Activated CD4-positive, alpha-beta T cell treated with anti-CD3 and anti-CD28 coated beads, Interleukin-2, amount 50 U/mL, for 24 hours (primary cell): ENCODE measurements around the gene NVL.
A peak's percentile ranks its signal among the peaks of the same experiment; 100 is the strongest.
"Not testable (repeated sequence)": the region's sequence is repeated elsewhere in the genome, so short reads cannot be mapped to it uniquely, and the experiment has no call there.

Experiments
- DNase-seq, 2 donors: peaks; one replicate each; pipeline ENCODE4 v3.0.0-alpha.2; 2020; ENCODE audit warnings: low read depth in 1 of 2, low spot score in 1 of 2

NVL gene

DNA sequence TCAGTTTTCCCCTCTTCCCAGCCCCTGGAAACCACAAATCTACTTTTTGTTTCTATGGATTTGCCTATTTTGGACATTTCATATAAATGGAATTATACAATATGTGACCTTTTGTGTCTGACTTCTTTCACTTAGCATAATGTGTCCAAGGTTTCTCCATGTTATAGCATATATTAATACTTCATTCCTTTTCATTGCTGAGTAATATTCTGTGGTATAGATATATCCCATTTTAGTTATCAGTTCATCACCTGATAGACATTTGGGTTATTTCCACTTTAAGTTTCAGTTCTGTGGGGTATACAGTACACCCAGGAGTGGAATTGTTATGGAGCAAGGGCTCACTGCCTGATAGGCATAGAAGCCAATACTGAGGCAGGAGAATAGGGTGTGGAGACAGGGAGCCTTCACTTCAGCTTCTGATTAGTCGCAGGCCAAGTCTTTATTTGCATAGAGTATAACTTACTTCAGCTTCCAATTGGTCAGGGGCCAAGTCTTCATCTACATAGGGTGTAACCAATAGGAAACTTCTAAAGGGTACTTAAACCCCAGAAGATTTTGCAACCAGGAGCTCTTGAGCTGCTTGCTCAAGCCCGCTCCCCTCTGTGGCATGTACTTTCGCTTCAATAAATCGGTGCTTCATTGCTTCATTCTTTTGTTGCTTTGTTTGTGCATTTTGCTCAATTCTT lies 8.3 kb upstream of the NVL start:
- no peak for DNase-seq

DNA sequence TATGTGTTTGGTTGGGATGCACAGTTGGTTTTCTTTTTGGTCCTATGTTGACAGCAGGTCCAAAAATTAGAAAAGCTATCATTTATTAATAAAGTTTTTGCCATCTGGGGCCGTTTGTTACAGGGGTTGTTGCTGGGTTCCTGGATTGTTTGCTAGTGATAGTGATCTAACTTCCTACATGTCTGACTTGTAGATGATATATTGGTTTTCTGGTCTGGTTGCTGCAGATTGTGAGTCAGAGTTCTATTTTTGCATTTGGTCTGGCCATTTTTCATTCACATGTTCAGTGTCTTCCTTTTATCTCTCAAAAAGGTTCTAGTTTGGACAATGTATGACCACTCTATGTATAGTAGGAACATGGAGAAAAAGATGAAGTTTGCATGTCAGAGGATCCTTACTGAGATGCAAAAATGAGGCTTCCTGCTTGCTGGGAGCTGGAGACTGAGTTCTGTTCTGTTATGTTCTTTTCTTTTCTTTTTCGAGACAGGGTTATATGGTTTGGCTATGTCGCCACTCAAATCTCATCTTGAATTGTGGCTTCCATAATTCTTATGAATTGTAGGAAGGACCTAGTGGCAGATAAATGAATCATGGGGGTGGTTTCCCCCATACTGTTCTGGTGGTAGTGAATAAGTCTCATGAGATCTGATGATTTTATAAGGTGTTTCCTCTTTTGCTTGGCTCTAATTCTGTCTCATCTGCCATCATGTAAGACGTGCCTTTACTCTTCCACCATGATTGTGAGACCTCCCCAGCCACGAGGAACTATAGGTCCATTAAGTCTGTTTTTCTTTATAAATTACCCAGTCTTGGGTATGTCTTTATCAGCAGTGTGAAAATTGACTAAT lies 4.2 kb upstream of the NVL start:
- DNase-seq = no peak

DNA sequence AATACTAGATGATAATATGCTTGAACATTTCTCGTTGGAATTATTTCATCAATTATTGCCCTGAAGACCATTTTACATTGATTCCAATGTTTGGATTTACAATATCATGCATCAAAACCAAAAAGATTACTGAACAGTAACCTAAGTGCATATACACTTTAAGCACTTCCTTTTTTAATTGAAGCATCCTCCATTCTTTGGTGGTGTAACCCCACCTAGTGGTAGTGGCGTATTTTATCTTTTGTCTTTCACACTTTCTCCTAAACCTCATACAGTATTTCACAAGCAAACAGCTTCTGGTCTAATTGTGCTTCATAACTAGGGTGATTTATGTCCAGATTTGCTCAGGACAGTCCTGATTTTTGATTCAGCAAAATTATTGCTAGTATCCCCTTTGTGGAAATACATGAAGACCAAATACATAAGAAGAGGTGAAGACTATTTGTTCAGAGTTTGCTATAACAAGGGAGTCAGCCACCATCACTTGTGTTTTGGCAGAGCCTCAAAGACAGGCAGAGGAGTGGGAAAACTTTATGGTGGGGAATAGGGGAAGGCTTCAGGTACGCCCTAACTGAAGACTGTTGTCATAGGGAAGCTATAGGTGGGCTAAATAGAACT lies 3.4 kb upstream of the NVL start:
- DNase-seq = peak in 1 of 2 donors; percentile 27

DNA sequence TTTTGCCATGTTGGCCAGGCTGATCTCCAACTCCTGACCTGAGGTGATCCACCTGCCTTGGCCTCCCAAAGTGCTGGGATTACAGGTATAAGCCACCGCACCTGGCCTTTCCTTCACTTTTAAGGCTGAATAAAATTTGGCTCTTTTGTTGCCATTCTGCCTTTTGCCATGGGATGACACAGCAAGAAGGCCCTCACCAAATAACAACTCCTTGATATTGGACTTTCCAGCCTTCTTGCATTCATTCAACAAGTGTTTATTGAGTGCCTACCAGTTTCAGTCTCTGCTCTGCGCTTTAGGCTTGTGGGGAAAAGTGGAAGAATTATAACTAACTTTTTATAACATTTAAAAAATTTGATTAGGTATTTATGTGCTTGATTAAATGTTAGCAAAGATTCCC lies 1.9 kb upstream of the NVL start:
- DNase-seq = no peak

DNA sequence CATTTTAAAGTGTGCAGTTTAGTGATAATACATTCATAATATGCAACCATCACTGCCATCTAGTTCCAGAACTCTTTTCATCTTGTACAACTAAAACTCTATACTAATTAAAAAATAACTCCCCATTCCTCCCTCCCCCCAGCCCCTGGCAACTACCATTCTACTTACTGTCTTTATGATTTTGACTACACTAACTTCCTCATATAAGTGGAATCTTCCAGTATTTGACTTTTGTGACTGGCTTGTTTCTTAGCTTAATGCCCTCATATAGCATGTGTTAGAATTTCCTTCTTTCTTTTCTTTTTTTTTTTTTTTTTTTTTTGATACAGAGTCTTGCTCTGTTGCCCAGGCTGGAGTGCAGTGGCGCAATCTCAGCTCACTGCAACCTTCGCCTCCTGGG lies 1.4 kb upstream of the NVL start:
- no peak for DNase-seq

DNA sequence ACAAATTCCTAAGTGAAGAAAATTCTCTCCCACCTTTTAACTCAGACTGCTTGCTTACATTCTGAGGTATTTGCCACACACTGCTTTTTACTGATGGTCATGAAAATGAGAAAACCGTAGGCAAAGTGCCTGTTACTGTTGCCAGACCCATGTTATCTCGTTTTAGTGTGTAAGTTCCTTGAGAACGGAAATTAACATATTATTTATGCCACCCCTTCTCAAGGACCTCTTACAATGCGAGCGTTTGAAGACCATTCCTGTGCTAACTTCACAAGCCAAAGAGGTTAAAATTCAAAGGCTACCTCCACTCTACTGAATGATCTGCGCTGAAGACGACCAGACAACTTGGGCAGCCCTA lies 509 bp downstream of the NVL start:
- DNase-seq = no peak

DNA sequence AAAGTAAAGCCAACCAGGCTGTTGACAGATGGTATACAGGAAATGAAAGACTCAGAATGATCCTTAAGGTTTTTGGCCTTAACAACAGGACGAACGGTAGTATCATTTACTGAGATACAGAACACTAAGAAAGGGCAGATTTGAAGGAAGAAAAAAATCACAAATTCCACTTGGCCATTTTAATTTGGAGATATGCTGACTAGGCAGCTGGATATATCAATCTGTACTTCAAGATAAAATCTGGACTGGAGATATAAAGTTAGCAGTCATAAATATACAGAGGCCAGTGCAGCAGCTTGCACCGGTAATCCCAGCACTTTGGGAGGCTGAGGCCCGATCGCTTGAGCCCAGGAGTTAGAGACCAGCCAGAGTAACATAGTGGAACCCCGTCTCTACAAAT lies 1.3 kb downstream of the NVL start:
- DNase-seq = no peak

DNA sequence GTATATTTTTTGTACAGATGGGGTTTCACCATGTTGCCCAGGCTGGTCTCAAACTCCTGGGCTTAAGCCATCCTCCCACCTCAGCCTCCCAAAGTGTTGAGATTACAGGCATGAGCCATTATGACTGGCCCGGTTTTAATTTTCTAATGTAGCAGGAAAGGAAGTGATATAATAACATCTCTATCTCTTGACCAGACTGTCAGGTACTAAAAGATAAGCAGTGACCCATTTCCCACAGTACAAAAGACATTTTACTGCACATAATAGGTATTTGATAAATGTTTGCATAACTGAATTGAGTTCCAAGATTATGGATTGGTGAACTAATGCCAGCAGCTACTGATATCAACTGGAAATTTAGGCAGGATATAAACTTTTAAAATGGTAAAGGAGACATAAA lies 4.0 kb downstream of the NVL start:
- no peak for DNase-seq

DNA sequence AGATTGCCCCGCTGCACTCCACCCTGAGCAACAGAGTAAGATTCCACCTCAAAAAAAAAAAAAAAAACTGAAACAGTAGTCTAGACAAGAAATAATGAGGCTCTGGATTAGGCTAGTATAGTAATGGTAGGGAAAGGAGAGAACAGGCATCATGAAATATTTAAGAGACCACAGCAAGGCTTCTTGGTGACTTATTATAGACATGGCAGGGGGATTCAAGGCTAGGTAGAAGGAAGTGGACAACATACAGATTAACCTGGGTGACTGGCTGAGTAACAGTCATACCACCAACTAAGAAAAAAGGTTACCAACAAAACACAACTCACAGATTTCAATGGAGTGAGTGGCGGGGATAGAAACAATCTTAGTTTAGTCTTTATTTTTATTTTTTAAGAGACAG lies 8.3 kb downstream of the NVL start:
- no peak for DNase-seq

DNA sequence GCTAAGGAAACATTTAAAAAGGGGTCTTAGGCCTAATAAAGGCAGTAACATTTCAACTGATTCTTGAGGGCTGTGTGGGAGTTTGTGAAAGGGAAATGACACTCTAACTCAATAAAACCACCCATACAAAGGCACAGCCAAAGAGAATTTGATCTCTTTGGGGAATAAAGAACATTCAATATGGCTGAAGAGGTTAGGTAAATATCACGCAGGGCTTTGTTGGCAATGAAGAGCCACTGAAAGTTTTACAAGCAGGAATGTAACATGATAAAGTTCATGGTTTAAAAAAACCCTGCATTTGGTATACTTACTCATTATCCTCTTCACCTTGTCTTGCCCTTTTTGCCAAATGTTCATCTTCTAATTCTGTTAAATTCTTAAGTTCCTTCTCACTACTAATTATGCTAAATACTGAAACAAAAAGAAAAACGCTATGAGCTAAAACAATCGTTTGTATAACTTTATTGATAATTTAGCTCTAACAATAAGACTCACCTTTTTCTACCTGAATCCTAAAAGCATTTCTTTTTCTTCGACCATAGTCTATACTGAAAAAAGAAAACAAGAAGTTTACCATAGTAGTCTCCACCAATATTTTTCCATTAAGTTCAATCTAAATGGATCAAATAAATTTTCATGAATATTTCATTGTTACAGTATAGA lies 12.5 kb downstream of the NVL start:
- no peak for DNase-seq

DNA sequence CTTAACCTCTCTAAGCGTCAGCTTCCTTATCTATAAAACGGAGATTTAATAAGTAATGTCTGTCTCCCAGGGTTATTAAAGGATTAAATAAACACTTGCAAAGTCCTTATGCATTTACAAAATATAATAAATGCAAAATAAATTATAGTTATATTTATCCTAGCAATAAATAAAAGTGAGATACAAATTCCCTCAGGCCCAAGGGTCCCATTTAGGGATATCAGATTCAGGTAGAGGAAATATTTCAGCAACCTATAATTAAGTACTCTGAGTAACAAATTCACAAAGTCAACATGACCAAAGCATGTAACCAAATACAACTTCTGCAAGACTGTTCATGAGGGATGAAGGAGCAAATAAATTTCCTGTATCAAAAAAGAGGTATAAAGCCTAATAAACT lies 17.9 kb downstream of the NVL start:
- no peak for DNase-seq

DNA sequence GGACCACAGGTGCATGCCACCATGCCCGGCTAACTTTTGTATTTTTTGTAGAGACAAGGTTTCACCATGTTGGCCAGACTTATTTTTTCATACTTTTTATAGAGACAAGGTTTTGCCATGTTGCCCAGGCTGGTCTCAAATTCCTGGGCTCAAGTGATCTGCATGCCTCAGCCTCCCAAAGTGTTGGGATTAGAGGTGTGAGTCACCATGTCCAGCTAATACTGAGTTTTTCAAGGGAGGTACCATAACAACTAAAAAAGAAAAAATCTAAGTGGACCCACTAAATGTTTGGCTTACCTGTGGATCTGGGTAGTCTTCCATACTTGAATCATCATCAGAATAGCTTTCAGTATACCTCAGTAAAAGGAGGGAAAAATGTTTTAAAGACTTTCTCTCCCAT lies 18.5 kb downstream of the NVL start:
- not testable (repeated sequence) for DNase-seq

DNA sequence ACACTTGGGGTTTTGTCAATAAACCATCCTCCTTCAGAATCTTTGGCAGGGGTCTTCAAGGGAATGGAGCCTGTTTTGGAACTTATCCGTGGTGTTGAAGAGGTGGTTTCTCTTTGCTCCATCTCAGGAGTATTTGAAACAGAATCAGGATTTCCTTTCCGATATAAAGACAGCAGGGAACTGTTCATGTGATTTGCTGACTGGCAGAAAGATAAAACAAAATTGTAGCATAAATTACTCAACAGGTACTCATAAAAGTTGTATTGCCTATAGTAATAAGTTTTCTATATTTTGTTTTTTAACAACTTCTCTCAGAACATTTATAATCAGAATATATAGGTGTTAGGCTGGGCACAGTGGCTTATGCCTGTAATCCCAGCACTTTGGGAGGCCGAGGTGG lies 21.9 kb downstream of the NVL start:
- no peak for DNase-seq

DNA sequence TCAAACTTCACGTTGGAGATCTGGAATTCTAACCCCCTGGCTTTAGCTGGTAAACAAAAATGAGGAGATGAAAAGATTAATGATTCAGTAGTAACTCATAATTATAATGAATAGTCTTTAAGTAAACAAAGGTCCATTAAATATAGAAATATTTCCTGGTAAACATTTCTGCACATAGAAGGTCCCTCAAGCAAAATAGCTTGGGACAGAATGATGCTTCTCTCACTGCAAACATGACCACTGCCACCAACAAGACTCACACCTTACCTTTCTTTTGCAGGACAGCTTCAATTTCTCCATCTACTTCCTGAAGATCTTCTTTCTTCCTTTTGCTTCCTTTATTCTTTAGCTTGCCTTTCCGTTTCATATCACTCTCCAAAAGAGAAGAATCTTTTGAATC lies 25.2 kb downstream of the NVL start:
- DNase-seq = no peak

DNA sequence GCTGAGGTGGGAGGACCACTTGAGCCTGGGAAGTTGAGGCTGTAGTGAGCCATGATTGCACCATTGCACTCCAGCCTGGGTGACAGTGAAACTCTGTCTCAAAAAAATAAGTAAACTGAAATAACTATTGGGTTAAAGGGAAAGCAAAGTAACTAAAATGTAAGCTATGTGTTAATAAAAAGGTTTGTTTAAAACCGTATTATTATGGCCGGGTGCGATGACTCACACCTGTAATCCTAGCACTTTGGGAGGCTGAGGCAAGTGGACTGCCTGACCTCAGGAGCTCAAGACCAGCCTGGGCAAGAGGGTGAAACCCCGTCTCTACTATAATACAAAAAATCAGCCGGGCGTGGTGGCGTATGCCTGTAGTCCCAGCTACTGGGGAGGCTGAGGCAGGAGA lies 27.0 kb downstream of the NVL start:
- no peak for DNase-seq

DNA sequence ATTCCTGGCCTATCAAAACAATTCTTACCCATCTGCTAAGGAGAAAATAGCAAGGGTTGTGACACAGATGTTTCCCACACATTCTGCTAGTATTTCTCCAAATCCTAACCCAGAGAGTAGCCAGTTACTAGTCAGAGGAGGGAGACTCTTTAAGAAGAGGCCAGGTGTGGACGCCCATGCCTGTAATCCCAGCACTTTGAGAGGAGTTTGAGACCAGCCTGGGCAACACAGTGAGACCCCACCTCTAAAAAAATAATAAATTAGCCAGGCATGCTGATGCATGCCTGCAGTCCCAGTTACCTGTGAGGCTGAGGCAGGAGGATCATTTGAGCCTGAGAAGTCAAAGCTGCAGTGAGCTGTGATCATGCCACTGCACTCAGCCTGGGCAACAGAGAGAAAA lies 28.6 kb downstream of the NVL start:
- no peak for DNase-seq

DNA sequence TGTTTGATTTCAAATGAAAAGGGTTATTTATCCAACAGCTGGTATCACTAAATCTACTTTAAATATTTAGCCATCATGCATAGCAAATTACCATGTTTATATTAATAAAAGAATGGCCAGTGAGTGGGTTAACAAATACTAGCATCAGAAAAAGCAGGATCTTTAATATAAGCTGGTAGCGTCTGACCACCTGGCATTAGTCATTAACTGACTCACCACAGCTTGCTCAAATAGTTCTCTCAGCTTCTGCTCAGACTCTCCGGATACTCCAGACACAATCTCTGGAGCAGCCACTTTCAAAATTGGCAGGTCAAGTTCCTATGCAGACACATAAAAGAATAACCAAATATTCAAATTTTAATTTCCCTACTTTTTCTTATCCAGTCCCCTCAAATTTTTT lies 29.6 kb downstream of the NVL start:
- DNase-seq = no peak

DNA sequence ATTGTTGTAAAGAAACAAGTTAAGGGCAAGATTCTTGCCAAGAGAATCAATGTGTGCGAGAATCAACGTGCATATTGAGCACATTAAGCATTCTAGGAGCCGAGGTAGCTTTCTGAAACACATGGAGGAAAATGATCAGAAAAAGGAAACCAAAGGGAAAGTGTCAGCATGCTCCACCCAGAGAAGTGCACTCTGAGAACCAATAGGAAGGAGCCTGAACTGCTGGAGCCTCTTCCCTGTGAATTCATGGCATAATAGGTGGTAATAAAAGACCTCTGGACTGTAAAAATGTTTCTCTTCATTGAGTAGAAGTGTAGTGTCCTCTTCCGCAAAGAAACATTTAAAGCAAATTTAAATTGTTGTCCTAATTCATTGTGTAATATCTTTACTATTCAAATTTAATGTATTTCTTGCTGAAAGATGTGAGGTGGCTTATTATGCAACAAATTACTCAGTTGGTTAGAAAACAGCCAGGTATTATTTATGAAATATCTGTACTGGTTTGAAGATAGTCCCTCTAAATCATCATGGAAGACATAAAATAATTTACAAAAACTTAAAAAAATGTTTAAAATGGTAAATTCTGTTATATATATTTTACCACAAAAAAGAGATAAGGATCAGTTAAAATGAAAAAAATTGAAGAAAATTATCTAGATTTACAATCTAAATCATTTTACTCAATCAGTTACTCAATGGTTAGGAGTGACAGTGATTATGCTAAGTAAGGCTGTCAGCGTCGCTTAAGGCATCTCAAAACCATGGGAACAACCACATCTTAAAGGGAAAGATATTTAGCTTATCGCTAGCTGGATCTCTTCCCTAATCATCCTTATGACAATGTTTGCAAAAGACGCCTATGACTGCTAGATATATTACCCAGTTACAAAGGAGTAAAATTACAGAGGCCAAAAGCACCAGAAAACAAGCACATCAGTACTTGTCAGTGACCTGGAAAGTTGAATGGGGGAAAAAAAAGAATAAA lies 31.3 kb downstream of the NVL start:
- DNase-seq = no peak

DNA sequence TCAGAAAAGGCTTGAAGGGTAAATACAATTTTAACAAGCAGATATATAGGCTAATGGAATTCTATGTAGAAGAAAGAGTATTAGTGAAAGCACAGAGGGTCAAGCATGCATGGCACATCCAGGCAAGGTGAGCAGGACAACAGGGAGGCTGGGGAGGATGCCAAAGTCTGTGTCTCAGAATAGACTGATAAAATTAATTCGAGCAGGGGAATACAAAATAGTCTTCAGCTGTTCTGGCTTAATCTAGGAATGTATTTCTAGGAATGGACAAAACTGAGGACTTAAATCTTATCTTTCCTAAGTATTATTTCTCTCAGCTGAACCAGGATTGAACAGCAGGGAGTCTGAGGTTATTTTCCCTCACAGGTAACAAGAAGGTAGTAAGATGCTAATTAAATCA lies 35.2 kb downstream of the NVL start:
- no peak for DNase-seq

DNA sequence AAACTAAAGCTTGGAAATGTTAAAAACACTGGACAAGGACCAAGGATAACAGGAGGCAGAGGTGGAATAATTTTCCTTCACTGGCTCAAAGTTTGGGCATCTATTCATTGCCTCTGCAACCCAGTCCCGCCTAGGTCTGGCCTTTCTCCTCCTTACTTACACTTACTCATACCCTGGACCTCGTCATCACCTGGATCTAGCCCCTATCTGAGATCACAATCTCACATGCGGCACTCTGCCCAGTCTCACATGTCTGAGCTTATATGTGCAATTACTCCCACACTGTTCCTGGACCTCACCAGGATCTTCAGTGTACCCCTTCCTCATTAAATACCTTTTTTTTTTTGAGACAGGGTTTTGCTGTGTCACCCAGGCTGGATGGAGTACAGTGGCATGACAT lies 37.6 kb downstream of the NVL start:
- no peak for DNase-seq

DNA sequence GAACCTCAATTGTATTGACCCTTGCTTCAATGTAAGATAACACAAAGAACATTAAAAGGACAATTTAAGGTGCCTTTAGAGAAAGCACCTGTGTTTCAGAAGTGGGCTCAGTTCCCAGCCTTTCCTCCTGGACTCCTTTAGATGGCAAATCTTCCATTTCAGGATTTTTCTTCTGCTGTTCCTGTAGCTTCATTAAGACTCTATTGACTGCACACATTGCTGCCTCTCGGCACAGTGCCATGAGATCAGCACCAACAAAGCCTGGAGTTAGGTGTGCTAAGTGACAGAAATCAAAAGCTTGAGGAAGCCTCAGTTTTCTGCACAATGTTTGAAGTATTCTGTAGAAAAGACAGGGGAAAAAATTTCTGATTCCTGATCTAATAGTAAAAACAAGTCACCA lies 40.6 kb downstream of the NVL start:
- no peak for DNase-seq
